ENCODE measurements around the gene WFDC1.
"Not testable (repeated sequence)": the region's sequence is repeated elsewhere in the genome, so short reads cannot be mapped to it uniquely, and the experiment has no call there.

WFDC1 gene

GRCh38 chr16:84330685-84331050 lies 36.0 kb downstream of the WFDC1 start:
- no peak for DNase-seq

GRCh38 chr16:84331998-84332780 lies 37.5 kb downstream of the WFDC1 start:
- DNase-seq: no peak

GRCh38 chr16:84332975-84333684 lies 38.5 kb downstream of the WFDC1 start:
- no peak for DNase-seq

GRCh38 chr16:84334058-84334457 lies 39.4 kb downstream of the WFDC1 start:
- no peak for DNase-seq

- DNase-seq: no peak
Measured at GRCh38 chr16:84334482-84334881, 39.8 kb downstream of the WFDC1 start.

- not testable (repeated sequence) for DNase-seq
Measured at GRCh38 chr16:84337236-84337635, 42.6 kb downstream of the WFDC1 start.

- DNase-seq: no peak
Measured at GRCh38 chr16:84339311-84339710, 44.6 kb downstream of the WFDC1 start.

- no peak for DNase-seq
Measured at GRCh38 chr16:84339766-84340165, 45.1 kb downstream of the WFDC1 start.

GRCh38 chr16:84340325-84341040 lies 45.8 kb downstream of the WFDC1 start:
- DNase-seq: peak; percentile 61 to 64

GRCh38 chr16:84341528-84342295 lies 47.0 kb downstream of the WFDC1 start:
- DNase-seq: no peak

- DNase-seq: not testable (repeated sequence)
Measured at GRCh38 chr16:84343800-84344199, 49.1 kb downstream of the WFDC1 start.

GRCh38 chr16:84344781-84345180 lies 50.1 kb downstream of the WFDC1 start:
- no peak for DNase-seq

GRCh38 chr16:84347161-84347560 lies 52.5 kb downstream of the WFDC1 start:
- no peak for DNase-seq

GRCh38 chr16:84348386-84348888 lies 53.8 kb downstream of the WFDC1 start:
- no peak for DNase-seq

- DNase-seq: no peak
Measured at GRCh38 chr16:84349862-84350684, 55.4 kb downstream of the WFDC1 start.

GRCh38 chr16:84350685-84351400 lies 56.2 kb downstream of the WFDC1 start:
- no peak for DNase-seq

GRCh38 chr16:84351630-84352029 lies 57.0 kb downstream of the WFDC1 start:
- no peak for DNase-seq

GRCh38 chr16:84354306-84354705 lies 59.6 kb downstream of the WFDC1 start:
- no peak for DNase-seq

- no peak for DNase-seq
Measured at GRCh38 chr16:84355149-84355548, 60.5 kb downstream of the WFDC1 start.

GRCh38 chr16:84356176-84356575 lies 61.5 kb downstream of the WFDC1 start:
- no peak for DNase-seq

- no peak for DNase-seq
Measured at GRCh38 chr16:84356591-84357116, 62.0 kb downstream of the WFDC1 start.
